Epithelial cell of proximal tubule (primary cell): Measurements from ENCODE around the gene LCE4A. TPM values are rescaled to one million over a fixed set of nuclear protein-coding genes. Genes with fewer than 3 reads are reported as not detected.

Source experiments
- DNase-seq: peaks from one replicate; pipeline ENCODE4 v3.0.0-alpha.2; 2011; ENCODE audit warnings: low read depth
- H3K4me3 ChIP-seq: 2 replicates; pipeline ENCODE4 v1.5.1; 2011; ENCODE audit warnings: low read depth, mild to moderate bottlenecking, low read length
- total RNA-seq: library from RNA; depleted of rRNA; stranded (reverse); fragments of >200 nt; gene quantifications from 2 replicates; pipeline ENCODE4 v1.2.3, GENCODE V29; 2015
- TF ChIP-seq, protein P1 (sequence below): conservative IDR thresholded peaks from 2 replicates; pipeline ENCODE4 v1.5.1; 2012; ENCODE audit warnings: low read depth, mild to moderate bottlenecking, low read length

Gene LCE4A
- total RNA-seq, 1 donor from 2014 or later: not detected

DNA sequence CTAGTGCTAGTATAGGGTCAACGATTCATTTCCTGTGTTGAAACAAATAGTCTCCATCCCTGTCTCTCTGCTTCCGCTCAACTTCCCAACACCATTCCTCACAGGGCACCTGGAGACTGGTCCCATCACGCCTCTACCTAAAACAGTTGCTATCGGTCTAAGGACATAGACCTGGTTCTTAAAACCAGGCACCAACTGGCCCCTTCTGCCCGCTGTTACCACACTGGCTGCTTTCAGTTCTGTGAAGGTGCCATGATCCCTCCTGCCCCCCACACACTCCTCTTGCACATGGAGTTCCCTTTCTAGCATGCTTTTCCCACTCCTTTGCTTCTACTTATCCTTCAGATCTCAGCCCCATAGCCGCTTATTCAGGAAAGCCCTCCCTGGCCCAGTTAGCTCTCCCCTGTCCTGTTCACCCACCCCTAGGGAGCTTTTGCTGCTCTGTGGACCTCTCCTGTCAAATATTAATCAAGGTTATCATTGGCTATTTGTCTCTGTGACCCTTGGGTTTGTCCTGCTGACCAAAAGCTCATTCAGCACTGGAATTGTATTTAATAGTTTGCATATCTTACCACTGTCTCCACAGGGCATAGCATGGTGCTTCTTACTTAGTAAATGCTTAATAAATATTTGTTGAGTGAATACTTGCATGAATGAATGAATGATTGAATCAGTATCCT is 37.9 kb downstream of the LCE4A start:
- H3K4me3 ChIP-seq: no peak overlapping the region
- no peak for DNase-seq
- TF ChIP-seq, protein P1, sequence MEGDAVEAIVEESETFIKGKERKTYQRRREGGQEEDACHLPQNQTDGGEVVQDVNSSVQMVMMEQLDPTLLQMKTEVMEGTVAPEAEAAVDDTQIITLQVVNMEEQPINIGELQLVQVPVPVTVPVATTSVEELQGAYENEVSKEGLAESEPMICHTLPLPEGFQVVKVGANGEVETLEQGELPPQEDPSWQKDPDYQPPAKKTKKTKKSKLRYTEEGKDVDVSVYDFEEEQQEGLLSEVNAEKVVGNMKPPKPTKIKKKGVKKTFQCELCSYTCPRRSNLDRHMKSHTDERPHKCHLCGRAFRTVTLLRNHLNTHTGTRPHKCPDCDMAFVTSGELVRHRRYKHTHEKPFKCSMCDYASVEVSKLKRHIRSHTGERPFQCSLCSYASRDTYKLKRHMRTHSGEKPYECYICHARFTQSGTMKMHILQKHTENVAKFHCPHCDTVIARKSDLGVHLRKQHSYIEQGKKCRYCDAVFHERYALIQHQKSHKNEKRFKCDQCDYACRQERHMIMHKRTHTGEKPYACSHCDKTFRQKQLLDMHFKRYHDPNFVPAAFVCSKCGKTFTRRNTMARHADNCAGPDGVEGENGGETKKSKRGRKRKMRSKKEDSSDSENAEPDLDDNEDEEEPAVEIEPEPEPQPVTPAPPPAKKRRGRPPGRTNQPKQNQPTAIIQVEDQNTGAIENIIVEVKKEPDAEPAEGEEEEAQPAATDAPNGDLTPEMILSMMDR: no peak

DNA sequence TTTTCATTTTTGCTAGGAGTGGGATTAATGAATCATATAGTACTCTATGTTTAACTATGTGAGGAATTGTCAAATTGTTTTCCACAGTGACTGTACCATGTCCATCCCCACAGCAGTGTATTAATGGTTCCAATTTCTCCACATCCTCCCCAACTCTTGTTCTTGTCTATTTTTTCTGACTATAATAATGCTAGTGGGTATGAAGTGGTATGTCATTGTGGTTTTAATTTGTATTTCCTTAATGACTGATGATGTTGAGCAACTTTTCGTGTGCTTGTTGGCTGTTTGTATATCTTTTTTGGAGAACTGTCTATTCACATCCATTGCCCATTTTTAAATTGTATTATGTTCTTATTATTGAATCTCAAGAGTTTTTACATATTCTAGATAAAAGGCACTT is 39.9 kb downstream of the LCE4A start:
- no peak overlapping the region for H3K4me3 ChIP-seq
- TF ChIP-seq, protein P1: no peak
- DNase-seq: no peak

DNA sequence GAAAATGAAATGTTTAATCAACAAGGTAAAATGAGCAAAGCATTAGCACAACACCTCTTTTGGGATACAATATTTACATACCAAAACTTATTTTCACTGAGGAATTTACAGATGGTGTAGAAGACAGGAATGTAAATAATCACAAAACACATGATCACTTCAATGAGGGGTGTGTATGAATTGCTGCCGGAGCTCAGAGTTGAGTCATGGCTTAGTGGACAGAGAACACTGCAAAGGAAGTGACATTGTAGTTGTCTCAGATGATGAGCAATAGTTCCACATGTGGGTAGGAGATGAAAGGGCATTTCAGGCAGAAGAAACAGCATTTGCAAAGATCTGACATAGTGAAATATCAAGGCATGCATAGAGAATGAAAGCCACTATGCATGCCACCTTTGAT is 44.3 kb downstream of the LCE4A start:
- TF ChIP-seq, protein P1: no peak
- H3K4me3 ChIP-seq: no peak overlapping the region
- DNase-seq: no peak

DNA sequence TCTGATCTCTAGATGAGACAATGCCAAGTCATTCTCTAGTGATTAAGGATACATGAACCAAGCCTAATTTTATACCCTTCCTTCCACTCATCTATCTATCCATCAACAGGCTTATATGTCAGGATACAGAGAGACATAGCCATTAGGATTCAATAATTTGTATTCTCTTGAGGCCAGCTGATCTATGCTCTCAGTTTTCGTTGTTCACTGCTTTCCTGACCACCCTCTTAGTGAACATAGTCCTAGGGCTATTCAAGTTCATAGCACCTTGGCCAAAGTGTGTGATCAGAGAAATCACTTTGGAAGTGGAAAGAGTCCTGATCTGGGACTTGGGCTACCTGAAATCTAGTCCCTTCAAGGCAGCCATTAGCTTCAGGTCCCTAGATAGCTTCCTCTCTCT is 45.6 kb downstream of the LCE4A start:
- no peak for DNase-seq
- TF ChIP-seq, protein P1: no peak
- no peak overlapping the region for H3K4me3 ChIP-seq

DNA sequence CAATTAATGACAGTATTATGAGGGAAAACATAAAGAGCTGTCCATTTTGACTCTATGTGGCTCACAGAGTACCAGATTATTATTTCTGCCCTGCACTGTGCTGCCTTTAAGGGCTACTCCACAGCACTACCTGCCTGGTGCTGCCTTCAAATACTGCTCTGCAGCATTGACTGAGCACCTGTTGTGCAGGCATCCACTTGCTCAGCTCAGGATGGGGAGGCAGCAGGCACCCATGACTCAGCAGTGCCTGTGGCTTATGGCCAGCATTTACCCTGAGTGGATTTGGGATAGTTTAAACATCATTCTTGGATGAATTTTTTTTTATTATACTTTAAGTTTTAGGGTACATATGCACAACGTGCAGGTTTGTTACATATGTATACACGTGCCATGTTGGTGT is 48.9 kb downstream of the LCE4A start:
- DNase-seq: no peak
- TF ChIP-seq, protein P1: no peak
- no peak overlapping the region for H3K4me3 ChIP-seq

DNA sequence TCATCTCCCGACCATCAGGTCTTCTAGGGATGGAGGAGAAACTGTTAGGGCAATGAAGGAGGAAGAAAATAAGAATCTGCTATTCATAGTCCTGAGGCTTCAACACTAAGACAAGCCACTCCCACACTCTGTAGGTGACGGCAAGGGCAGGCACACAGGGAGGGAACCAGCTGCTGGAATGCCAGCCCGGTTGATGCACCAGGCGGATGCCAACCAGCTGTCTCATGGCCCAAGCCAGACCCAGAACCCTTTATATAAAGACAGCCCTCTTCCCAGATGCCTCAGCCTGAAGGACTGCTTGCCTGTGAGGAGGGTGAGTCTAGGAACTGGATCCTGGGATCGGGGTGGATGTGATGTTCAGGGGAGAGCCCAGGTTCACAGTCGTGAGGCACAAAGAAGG is 49.8 kb downstream of the LCE4A start, which contains the start of gene KPRP:
Gene KPRP, plus strand, starts transcription at position 279 of the 400 bp plus-strand sequence. CDS start 1,564 bp downstream, outside the sequence.
- DNase-seq: no peak
- H3K4me3 ChIP-seq: no peak within 1 kb of the TSS
- TF ChIP-seq, protein P1: no peak

DNA sequence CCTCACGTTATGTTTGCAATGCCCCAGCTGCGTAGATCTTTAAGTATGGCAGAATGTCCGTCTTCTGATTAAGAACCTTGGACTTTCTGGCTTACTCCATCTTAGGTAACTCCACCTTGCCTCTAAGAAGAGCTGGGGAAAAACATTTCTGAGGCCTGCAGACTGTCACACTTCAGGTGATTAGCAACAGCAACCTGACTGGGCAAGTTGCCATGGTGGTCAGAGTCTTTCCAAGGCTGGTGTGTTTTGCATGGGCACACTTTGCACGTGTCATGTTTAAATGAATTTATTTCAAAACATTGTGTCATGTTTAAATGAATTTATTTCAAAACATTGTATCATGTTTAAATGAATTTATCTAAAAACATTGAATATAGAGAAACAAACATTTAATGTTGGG is 50.7 kb downstream of the LCE4A start:
- H3K4me3 ChIP-seq: no peak overlapping the region
- DNase-seq: no peak
- TF ChIP-seq, protein P1: no peak
